SK-N-SH (cell line): ENCODE data around the gene ZNF142.

Experiments
- CTCF ChIP-seq: fragments of 200-600 bp; sonication (generic); IDR thresholded peaks from 2 replicates; pipeline ENCODE4 v1.6.1; 2017; ENCODE audit warnings: antibody characterized with exemption, mild to moderate bottlenecking, moderate library complexity
- YY1 ChIP-seq: IDR thresholded peaks from 2 replicates; pipeline ENCODE4 v1.4.0; 2012; ENCODE audit warnings: low read depth, mild to moderate bottlenecking

- TF ChIP-seq CTCF (no peak), YY1 (no peak)
These were observed 43.9 kb upstream of the ZNF142 start for GRCh38 chr2:218703341-218703740.
